ENCODE data around the gene SWT1. TPM values are rescaled to one million over a fixed set of nuclear protein-coding genes. Genes with fewer than 3 reads are reported as not detected.
"Not testable (repeated sequence)": the region's sequence is repeated elsewhere in the genome, so short reads cannot be mapped to it uniquely, and the experiment has no call there.

The SWT1 gene
- total and polyA plus RNA-seq, 7 experiments from 2014 or later: 4.1 to 11.5 (median 5.2) TPM

GRCh38 chr1:185321653-185322221 lies 164.8 kb downstream of the SWT1 start:
- H3K4me1 ChIP-seq (ENCODE audit: control insufficient read depth in 2 of 2, insufficient read depth in 2 of 2, low read length in 2 of 2); H3K27ac ChIP-seq (ENCODE audit: low read depth, low read length); H3K4me3 Mint-ChIP-seq; H3K9me3 ChIP-seq (ENCODE audit: control insufficient read depth in 2 of 3, low read length in 3 of 3); H3K27me3 Mint-ChIP-seq; H3K27me3 ChIP-seq (ENCODE audit: control insufficient read depth in 2 of 2, insufficient read depth in 2 of 2, low read length in 2 of 2); intact Hi-C loops (cut with micrococcal nuclease); H3K36me3 ChIP-seq (ENCODE audit: control insufficient read depth in 2 of 3, insufficient read depth in 3 of 3, low read length in 3 of 3); DNase-seq; H3K9me3 Mint-ChIP-seq; H3K27ac Mint-ChIP-seq; H3K4me3 ChIP-seq (ENCODE audit: low read length); ATAC-seq: not testable (repeated sequence)
- Mint-ChIP-seq H3K36me3 (peaks cover 0 to 36% (median 0%) of the 10 kb centered on the region in 5 donors), H3K4me1 (peaks cover 7 to 25% (median 14%) of the 10 kb centered on the region in 7 donors)
- ChIA-PET POLR2A (interaction anchor here (1.4 kb wide), 1 partner anchor 15 kb away, joined by 4 read pairs; no protein-coding TSS in a partner anchor), CTCF (interaction anchor here (0.9 kb wide), 1 partner anchor 348 kb away, joined by 3 read pairs; no protein-coding TSS in a partner anchor)

GRCh38 chr1:185322636-185323035 lies 165.7 kb downstream of the SWT1 start:
- CTCF ChIA-PET: interaction anchor here (0.5 kb wide), 1 partner anchor 99 kb away, joined by 4 read pairs; no protein-coding TSS in a partner anchor

DNA sequence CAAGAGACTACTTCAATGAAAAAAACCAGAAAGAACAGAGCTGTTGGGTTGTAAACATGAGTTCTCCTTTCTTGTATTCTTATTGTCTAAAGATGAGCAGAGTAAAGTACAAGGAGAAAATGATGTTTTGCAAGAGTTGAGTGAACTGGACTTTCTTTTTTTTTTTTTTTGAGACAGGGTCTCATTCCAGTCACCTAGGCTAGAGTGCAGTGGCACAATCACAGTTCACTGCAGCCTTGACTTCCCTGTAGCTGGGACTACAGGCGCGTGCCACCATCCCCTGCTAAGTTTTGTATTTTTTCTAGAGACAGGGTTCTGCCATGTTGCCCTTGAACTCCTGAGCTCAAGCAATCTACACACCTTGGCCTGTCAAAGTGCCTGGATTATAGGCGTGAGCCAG lies 167.2 kb downstream of the SWT1 start:
- CTCF ChIA-PET: interaction anchor here (1.2 kb wide), 1 partner anchor 346 kb away, joined by 3 read pairs; no protein-coding TSS in a partner anchor
- peaks cover 0 to 9% (median 0%) of the 10 kb centered on the region in 7 donors for H3K4me1 Mint-ChIP-seq

More at GRCh38 chr1:185322636-185323035, 165.7 kb downstream of the SWT1 start:
- H3K36me3 Mint-ChIP-seq: peaks cover 0 to 38% (median 0%) of the 10 kb centered on the region in 5 donors
- H3K36me3 ChIP-seq (ENCODE audit: control insufficient read depth in 2 of 3, insufficient read depth in 3 of 3, low read length in 3 of 3): no peaks in the 10 kb centered on the region
- no peak overlapping the region for H3K4me3 Mint-ChIP-seq
- no peaks in the 10 kb centered on the region for H3K27me3 ChIP-seq (ENCODE audit: control insufficient read depth in 2 of 2, insufficient read depth in 2 of 2, low read length in 2 of 2)
- H3K4me3 ChIP-seq (ENCODE audit: low read length): no peak overlapping the region
- H3K27me3 Mint-ChIP-seq: no peaks in the 10 kb centered on the region
- H3K9me3 Mint-ChIP-seq: peaks cover 0 to 9% (median 0%) of the 10 kb centered on the region in 11 donors
- H3K9me3 ChIP-seq (ENCODE audit: control insufficient read depth in 2 of 3, low read length in 3 of 3): no peaks in the 10 kb centered on the region
- DNase-seq: no peak
- no peak overlapping the region for H3K27ac Mint-ChIP-seq
- POLR2A ChIA-PET: interaction anchor here (1.4 kb wide), 1 partner anchor 14 kb away, joined by 4 read pairs; no protein-coding TSS in a partner anchor
- ATAC-seq: no peak
- no peak overlapping the region for H3K27ac ChIP-seq (ENCODE audit: low read depth, low read length)
- peaks cover 6 to 7% of the 10 kb centered on the region in 2 donors for H3K4me1 ChIP-seq (ENCODE audit: control insufficient read depth in 2 of 2, insufficient read depth in 2 of 2, low read length in 2 of 2)
- peaks cover 7 to 22% (median 13%) of the 10 kb centered on the region in 7 donors for H3K4me1 Mint-ChIP-seq
- intact Hi-C loops (cut with micrococcal nuclease): no loop called here

DNA sequence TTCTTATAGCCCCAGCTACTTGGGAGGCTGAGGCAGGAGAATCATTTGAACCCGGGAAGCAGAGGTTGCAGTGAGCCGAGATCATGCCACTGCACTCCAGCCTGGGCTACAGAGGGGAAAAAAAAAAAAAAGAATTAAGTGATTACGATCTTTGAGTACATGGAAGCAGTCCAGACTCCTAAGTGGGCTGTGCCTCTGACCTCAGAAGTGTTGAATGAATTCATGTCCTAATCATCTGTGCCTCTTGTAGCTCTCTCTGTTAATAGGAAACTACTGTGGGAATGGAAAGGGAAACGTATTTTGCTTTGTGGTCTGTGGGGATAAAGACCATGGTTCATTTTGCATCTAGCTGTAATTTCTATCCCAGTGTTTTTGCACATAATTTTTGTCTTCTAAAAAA lies 168.4 kb downstream of the SWT1 start:
- H3K9me3 Mint-ChIP-seq: peaks cover 0 to 17% (median 0%) of the 10 kb centered on the region in 11 donors
- Histone ChIP-seq H3K36me3 (ENCODE audit: control insufficient read depth in 2 of 3, insufficient read depth in 3 of 3, low read length in 3 of 3) (no peaks in the 10 kb centered on the region), H3K27me3 (ENCODE audit: control insufficient read depth in 2 of 2, insufficient read depth in 2 of 2, low read length in 2 of 2) (no peaks in the 10 kb centered on the region), H3K27ac (ENCODE audit: low read depth, low read length) (no peak overlapping the region), H3K4me1 (ENCODE audit: control insufficient read depth in 2 of 2, insufficient read depth in 2 of 2, low read length in 2 of 2) (no peaks in the 10 kb centered on the region), H3K4me3 (ENCODE audit: low read length) (no peak overlapping the region), H3K9me3 (ENCODE audit: control insufficient read depth in 2 of 3, low read length in 3 of 3) (no peaks in the 10 kb centered on the region)
- no peaks in the 10 kb centered on the region for H3K27me3 Mint-ChIP-seq
- ATAC-seq (no peak), DNase-seq (no peak)
- peaks cover 0 to 45% (median 0%) of the 10 kb centered on the region in 5 donors for H3K36me3 Mint-ChIP-seq
- peaks cover 0 to 4% (median 0%) of the 10 kb centered on the region in 7 donors for H3K4me1 Mint-ChIP-seq
- no peak overlapping the region for H3K27ac Mint-ChIP-seq
- no peak overlapping the region for H3K4me3 Mint-ChIP-seq
- ChIA-PET CTCF (interaction anchor here (0.6 kb wide), 1 partner anchor 218 kb away, joined by 9 read pairs; no protein-coding TSS in a partner anchor), POLR2A (interaction anchor here (0.7 to 1.2 kb wide), 3 partner anchors 9 to 266 kb away, joined by 3 read pairs; no protein-coding TSS in a partner anchor)
- intact Hi-C loops (cut with micrococcal nuclease): no loop called here

More for the DNA sequence above, 167.2 kb downstream of the SWT1 start:
- H3K9me3 Mint-ChIP-seq: peaks cover 0 to 17% (median 0%) of the 10 kb centered on the region in 11 donors
- H3K27me3 Mint-ChIP-seq: no peaks in the 10 kb centered on the region
- H3K36me3 Mint-ChIP-seq: peaks cover 0 to 50% (median 0%) of the 10 kb centered on the region in 5 donors
- H3K4me1 ChIP-seq (ENCODE audit: control insufficient read depth in 2 of 2, insufficient read depth in 2 of 2, low read length in 2 of 2): no peaks in the 10 kb centered on the region
- no peak overlapping the region for H3K27ac Mint-ChIP-seq
- no peak overlapping the region for H3K27ac ChIP-seq (ENCODE audit: low read depth, low read length)
- POLR2A ChIA-PET: interaction anchor here (0.8 to 0.9 kb wide), 2 partner anchors 9 to 11 kb away, joined by 4 read pairs; no protein-coding TSS in a partner anchor
- H3K27me3 ChIP-seq (ENCODE audit: control insufficient read depth in 2 of 2, insufficient read depth in 2 of 2, low read length in 2 of 2): no peaks in the 10 kb centered on the region
- H3K4me3 Mint-ChIP-seq: no peak overlapping the region
- H3K36me3 ChIP-seq (ENCODE audit: control insufficient read depth in 2 of 3, insufficient read depth in 3 of 3, low read length in 3 of 3): no peaks in the 10 kb centered on the region
- H3K4me3 ChIP-seq (ENCODE audit: low read length): no peak overlapping the region
- intact Hi-C loops (cut with micrococcal nuclease): no loop called here
- ATAC-seq: no peak
- DNase-seq: no peak
- H3K9me3 ChIP-seq (ENCODE audit: control insufficient read depth in 2 of 3, low read length in 3 of 3): no peaks in the 10 kb centered on the region

DNA sequence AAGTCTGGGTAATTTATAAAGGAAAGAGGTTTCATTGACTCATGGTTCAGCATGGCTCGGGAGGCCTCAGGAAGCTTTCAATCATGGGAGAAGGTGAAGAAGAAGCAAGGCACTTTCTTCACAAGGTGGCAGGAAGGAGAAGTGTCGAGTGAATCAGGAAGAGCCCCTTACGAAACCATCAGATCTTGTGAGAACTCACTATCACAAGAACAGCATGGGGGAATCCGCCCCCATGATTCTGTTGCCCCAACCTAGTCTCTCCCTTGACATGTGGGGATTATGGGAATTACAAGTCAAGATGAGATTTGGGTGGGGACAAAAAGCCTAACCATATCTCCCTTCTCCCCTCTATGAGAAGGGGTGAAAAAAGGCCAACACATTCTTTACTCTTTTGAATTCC lies 171.3 kb downstream of the SWT1 start:
- H3K27ac Mint-ChIP-seq: no peak overlapping the region
- Histone ChIP-seq H3K27ac (ENCODE audit: low read depth, low read length) (no peak overlapping the region), H3K9me3 (ENCODE audit: control insufficient read depth in 2 of 3, low read length in 3 of 3) (no peaks in the 10 kb centered on the region), H3K4me1 (ENCODE audit: control insufficient read depth in 2 of 2, insufficient read depth in 2 of 2, low read length in 2 of 2) (no peaks in the 10 kb centered on the region), H3K27me3 (ENCODE audit: control insufficient read depth in 2 of 2, insufficient read depth in 2 of 2, low read length in 2 of 2) (no peaks in the 10 kb centered on the region), H3K36me3 (ENCODE audit: control insufficient read depth in 2 of 3, insufficient read depth in 3 of 3, low read length in 3 of 3) (no peaks in the 10 kb centered on the region), H3K4me3 (ENCODE audit: low read length) (no peak overlapping the region)
- H3K4me3 Mint-ChIP-seq: no peak overlapping the region
- peaks cover 0 to 4% (median 0%) of the 10 kb centered on the region in 7 donors for H3K4me1 Mint-ChIP-seq
- peaks cover 0 to 28% (median 0%) of the 10 kb centered on the region in 5 donors for H3K36me3 Mint-ChIP-seq
- intact Hi-C loops (cut with micrococcal nuclease): loop anchor here in 1 of 2 donors (1.0 kb wide), 1 partner anchor 12 kb away; no protein-coding TSS in a partner anchor
- POLR2A ChIA-PET: no interaction called here
- ATAC-seq: no peak
- no peaks in the 10 kb centered on the region for H3K27me3 Mint-ChIP-seq
- DNase-seq: no peak
- CTCF ChIA-PET: interaction anchor here (0.6 to 1.6 kb wide), 2 partner anchors 11 to 262 kb away, joined by 3 to 5 read pairs; partner anchors contain the start of gene IVNS1ABP
- H3K9me3 Mint-ChIP-seq: peaks cover 0 to 11% (median 0%) of the 10 kb centered on the region in 11 donors

DNA sequence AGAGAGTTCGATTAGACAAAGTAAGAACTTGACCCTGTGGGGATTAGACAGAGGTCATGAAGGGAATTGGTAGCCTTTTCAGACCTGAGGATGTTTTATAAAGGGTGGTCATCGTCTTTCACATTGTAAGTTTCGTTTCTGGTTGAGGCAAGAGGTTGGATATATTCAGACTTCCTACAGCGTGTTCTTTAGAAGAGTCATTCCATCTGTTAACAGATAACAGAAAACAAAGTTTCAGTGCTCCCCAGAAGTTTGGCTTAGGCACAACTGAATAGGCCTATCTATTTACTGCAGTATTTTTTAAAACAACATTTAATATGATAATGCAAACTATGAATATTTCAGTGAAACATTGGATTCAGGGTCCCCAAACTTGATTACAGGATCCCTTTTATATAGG lies 177.2 kb downstream of the SWT1 start:
- Mint-ChIP-seq H3K4me3 (no peak overlapping the region), H3K4me1 (peaks cover 7 to 29% (median 22%) of the 10 kb centered on the region in 7 donors), H3K27ac (no peak overlapping the region), H3K9me3 (peaks cover 0 to 2% (median 0%) of the 10 kb centered on the region in 11 donors), H3K36me3 (peaks cover 0 to 18% (median 0%) of the 10 kb centered on the region in 5 donors), H3K27me3 (peaks cover 0 to 3% (median 0%) of the 10 kb centered on the region in 5 donors)
- H3K27me3 ChIP-seq (ENCODE audit: control insufficient read depth in 2 of 2, insufficient read depth in 2 of 2, low read length in 2 of 2): no peaks in the 10 kb centered on the region
- H3K27ac ChIP-seq (ENCODE audit: low read depth, low read length): no peak overlapping the region
- H3K4me1 ChIP-seq (ENCODE audit: control insufficient read depth in 2 of 2, insufficient read depth in 2 of 2, low read length in 2 of 2): peaks cover 10 to 11% of the 10 kb centered on the region in 2 donors
- intact Hi-C loops (cut with micrococcal nuclease): no loop called here
- H3K36me3 ChIP-seq (ENCODE audit: control insufficient read depth in 2 of 3, insufficient read depth in 3 of 3, low read length in 3 of 3): no peaks in the 10 kb centered on the region
- CTCF ChIA-PET: no interaction called here
- ATAC-seq: no peak
- POLR2A ChIA-PET: no interaction called here
- no peak overlapping the region for H3K4me3 ChIP-seq (ENCODE audit: low read length)
- H3K9me3 ChIP-seq (ENCODE audit: control insufficient read depth in 2 of 3, low read length in 3 of 3): no peaks in the 10 kb centered on the region
- no peak for DNase-seq
